ENCODE results near the gene DLG2.

DNA sequence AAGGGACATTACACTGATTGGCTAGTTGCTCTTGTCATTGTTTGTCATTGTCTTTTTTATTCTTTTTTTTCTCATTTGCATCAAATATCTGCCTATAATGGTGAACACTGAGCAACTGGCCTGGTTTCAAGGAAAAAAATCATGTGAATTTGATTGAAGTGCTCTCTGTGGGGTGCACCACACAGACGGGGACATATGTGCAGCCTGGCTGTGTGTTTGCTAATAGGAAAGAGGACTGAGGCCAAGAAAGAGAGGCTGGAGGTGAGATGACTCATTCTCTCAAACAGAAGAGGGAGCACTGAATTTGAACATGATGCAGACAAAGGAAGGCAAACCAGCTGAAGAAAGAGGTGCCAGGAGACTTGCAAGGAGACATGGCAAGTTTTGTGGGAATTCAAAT, 1656.1 kb downstream of the DLG2 start:
- TF ChIP-seq MAX (CRISPR knock-in tag; IDR thresholded peaks at IDR 0.05) (no peak), IRF2 (CRISPR knock-in tag; IDR thresholded peaks at IDR 0.05; ENCODE audit: borderline replicate concordance, low read depth) (no peak), AFF4 (CRISPR knock-in tag; IDR thresholded peaks at IDR 0.05; ENCODE audit: borderline replicate concordance) (no peak), SMAD3 (CRISPR knock-in tag; IDR thresholded peaks at IDR 0.05; ENCODE audit: borderline replicate concordance) (no peak), ZNF263 (CRISPR knock-in tag; IDR thresholded peaks at IDR 0.05; ENCODE audit: low read depth) (no peak), USF1 (CRISPR knock-in tag; IDR thresholded peaks at IDR 0.05) (no peak), FOXK1 (CRISPR knock-in tag; IDR thresholded peaks at IDR 0.05) (no peak), NR2C2 (CRISPR knock-in tag; IDR thresholded peaks at IDR 0.05) (no peak)
- TF ChIP-seq, protein P1, sequence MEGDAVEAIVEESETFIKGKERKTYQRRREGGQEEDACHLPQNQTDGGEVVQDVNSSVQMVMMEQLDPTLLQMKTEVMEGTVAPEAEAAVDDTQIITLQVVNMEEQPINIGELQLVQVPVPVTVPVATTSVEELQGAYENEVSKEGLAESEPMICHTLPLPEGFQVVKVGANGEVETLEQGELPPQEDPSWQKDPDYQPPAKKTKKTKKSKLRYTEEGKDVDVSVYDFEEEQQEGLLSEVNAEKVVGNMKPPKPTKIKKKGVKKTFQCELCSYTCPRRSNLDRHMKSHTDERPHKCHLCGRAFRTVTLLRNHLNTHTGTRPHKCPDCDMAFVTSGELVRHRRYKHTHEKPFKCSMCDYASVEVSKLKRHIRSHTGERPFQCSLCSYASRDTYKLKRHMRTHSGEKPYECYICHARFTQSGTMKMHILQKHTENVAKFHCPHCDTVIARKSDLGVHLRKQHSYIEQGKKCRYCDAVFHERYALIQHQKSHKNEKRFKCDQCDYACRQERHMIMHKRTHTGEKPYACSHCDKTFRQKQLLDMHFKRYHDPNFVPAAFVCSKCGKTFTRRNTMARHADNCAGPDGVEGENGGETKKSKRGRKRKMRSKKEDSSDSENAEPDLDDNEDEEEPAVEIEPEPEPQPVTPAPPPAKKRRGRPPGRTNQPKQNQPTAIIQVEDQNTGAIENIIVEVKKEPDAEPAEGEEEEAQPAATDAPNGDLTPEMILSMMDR (IDR thresholded peaks at IDR 0.05) = no peak

Measured in WTC11 (cell line).